Fibroblast of mammary gland (primary cell): Measurements from ENCODE around the gene BICRAL.
"Not testable (repeated sequence)": the region's sequence is repeated elsewhere in the genome, so short reads cannot be mapped to it uniquely, and the experiment has no call there.

Experiments
- DNase-seq: peaks from one replicate; pipeline ENCODE4 v3.0.0-alpha.2; 2010; ENCODE audit warnings: low read depth
- H3K4me3 ChIP-seq: 2 replicates; pipeline ENCODE4 v1.5.1; 2011; ENCODE audit warnings: low read depth, mild to moderate bottlenecking, low read length, moderate library complexity; ENCODE audit not compliant: control insufficient read depth
- TF ChIP-seq, protein P1 (sequence below): conservative IDR thresholded peaks from 2 replicates; pipeline ENCODE4 v1.5.1; 2011; ENCODE audit warnings: low read depth, low read length, inconsistent platforms; ENCODE audit not compliant: control insufficient read depth, insufficient read depth

The BICRAL gene

GRCh38 chr6:42795651-42796050 lies 13.8 kb downstream of the BICRAL start:
- no peak overlapping the region for H3K4me3 ChIP-seq
- TF ChIP-seq, protein P1, sequence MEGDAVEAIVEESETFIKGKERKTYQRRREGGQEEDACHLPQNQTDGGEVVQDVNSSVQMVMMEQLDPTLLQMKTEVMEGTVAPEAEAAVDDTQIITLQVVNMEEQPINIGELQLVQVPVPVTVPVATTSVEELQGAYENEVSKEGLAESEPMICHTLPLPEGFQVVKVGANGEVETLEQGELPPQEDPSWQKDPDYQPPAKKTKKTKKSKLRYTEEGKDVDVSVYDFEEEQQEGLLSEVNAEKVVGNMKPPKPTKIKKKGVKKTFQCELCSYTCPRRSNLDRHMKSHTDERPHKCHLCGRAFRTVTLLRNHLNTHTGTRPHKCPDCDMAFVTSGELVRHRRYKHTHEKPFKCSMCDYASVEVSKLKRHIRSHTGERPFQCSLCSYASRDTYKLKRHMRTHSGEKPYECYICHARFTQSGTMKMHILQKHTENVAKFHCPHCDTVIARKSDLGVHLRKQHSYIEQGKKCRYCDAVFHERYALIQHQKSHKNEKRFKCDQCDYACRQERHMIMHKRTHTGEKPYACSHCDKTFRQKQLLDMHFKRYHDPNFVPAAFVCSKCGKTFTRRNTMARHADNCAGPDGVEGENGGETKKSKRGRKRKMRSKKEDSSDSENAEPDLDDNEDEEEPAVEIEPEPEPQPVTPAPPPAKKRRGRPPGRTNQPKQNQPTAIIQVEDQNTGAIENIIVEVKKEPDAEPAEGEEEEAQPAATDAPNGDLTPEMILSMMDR = no peak
- no peak for DNase-seq

- no peak overlapping the region for H3K4me3 ChIP-seq
- DNase-seq = no peak
- TF ChIP-seq, protein P1 = no peak
Measured at GRCh38 chr6:42796171-42796570, 14.3 kb downstream of the BICRAL start.

DNA sequence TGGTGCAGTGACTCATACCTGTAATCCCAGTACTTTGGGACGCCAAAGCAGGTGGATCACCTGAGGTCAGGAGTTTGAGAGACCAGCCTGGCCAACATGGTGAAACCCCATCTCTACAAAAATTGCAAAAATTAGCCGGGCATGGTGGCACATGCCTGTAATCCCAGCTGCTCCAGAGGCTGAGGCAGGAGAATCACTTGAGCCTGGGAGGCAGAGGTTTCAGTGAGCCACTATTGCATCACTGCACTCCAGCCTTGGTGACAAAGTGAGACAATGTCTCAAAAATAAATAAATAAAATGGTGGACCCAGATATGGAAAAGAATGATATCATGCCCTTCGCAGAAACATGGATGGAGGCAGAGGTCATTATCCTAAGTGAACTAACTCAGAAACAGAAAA lies 15.8 kb downstream of the BICRAL start:
- DNase-seq = not testable (repeated sequence)

GRCh38 chr6:42805297-42805861 lies 23.5 kb downstream of the BICRAL start:
- H3K4me3 ChIP-seq = no peak overlapping the region
- TF ChIP-seq, protein P1 = no peak
- no peak for DNase-seq

More for the DNA sequence above, 15.8 kb downstream of the BICRAL start:
- H3K4me3 ChIP-seq = not testable (repeated sequence)

DNA sequence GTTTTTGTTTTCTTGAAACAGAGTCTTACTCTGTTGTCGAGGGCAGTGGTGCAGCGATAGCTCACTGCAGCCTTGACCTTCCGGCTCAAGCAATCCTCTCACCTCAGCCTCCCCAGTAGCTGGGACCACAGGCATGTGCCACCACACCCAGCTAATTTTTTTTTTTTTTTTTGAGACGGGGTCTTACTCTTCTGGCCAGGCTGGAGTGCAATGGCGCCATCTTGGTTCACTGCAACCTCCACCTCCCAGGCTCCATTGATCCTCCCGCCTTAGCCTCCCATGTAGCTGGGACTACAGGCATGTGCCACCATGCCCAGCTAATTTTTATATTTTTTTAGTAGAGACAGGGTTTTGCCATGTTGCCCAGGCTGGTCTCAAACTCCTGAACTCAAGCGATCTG lies 24.5 kb downstream of the BICRAL start:
- not testable (repeated sequence) for H3K4me3 ChIP-seq, DNase-seq

DNA sequence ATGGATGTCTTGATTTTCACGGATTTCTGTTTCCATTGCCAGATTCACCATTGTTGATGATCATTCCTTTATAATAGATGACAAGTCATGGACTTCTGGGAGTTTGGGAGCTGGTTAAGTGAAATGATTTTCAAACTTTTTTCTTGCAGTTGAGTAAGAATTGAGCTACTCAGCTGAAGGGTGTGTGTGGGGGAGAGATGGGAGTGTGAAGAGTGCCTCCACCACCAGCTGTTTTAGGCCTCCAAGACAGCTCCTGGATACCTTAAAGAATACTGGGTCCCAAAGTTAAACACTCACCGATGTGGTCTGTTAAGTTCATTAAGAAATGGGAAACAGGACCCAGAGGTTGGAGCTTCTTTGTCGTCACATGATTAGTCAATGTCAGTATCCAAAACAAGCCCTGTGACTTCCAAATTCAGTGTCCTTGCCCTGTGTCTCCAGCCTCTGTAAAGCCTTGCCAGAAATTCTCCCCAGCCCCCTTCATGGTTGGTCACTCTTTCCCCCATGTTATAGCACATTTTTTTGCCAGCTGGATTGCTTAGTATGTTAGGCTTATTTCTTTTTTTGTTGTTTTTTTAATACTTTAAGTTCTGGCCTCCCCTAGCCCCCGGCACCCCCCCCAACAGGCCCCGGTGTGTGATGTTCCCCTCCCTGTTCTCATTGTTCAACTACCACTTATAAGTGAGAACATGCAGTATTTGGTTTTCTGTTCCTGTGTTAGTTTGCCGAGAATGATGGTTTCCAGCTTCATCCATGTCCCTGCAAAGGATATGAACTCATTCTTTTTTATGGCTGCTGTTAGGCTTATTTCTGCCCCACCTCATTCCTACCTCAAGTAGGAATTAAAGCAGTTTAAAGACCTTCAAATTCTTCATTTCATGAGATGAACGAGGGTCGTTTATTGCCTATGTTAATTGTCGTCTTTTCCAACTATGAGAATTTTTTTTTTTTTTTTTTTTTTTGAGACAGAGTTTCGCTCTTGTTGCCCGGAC lies 26.9 kb downstream of the BICRAL start:
- TF ChIP-seq, protein P1 = no peak
- DNase-seq = no peak
- H3K4me3 ChIP-seq = no peak overlapping the region

- no peak overlapping the region for H3K4me3 ChIP-seq
- TF ChIP-seq, protein P1 = no peak
- DNase-seq = no peak
Measured at GRCh38 chr6:42813074-42813645, 31.3 kb downstream of the BICRAL start.
